HEK293T (cell line): ENCODE data around the gene HES3.

ENCODE experiments used
- CTCF ChIA-PET: fragments of 350-600 bp; formaldehyde crosslinking; extraction: SDS; loops from one replicate; lab custom pipeline; 2021; ENCODE audit warnings: antibody characterized with exemption, inconsistent platforms; lab: Yijun Ruan, JAX
- POLR2A ChIA-PET: fragments of 350-600 bp; formaldehyde crosslinking; extraction: SDS; loops from one replicate; lab custom pipeline; 2020; ENCODE audit warnings: antibody characterized with exemption, inconsistent platforms; lab: Yijun Ruan, JAX
- DNase-seq: peaks from one replicate; pipeline ENCODE4 v3.0.0; 2012; ENCODE audit warnings: mixed read lengths; ENCODE audit errors: extremely low spot score
- ARNT ChIP-seq: fragments of 450-650 bp; IDR thresholded peaks from 2 replicates; pipeline ENCODE4 v1.6.1; 2017; ENCODE audit warnings: mild to moderate bottlenecking
- BHLHE40 ChIP-seq: fragments of 450-650 bp; IDR thresholded peaks from 2 replicates; pipeline ENCODE4 v1.6.1; 2016; ENCODE audit warnings: mild to moderate bottlenecking, moderate library complexity, borderline replicate concordance
- CTBP1 ChIP-seq: fragments of 450-650 bp; IDR thresholded peaks from 2 replicates; pipeline ENCODE4 v1.6.1; 2016; ENCODE audit warnings: borderline replicate concordance
- ELF4 ChIP-seq: fragments of 450-650 bp; IDR thresholded peaks from 2 replicates; pipeline ENCODE4 v1.6.1; 2017; ENCODE audit warnings: antibody characterized with exemption
- FOXA1 ChIP-seq: fragments of 450-650 bp; IDR thresholded peaks from 2 replicates; pipeline ENCODE4 v1.6.1; 2016; ENCODE audit warnings: mild to moderate bottlenecking
- FOXK2 ChIP-seq: fragments of 450-650 bp; IDR thresholded peaks from 2 replicates; pipeline ENCODE4 v1.6.1; 2016; ENCODE audit warnings: mild to moderate bottlenecking
- FOXM1 ChIP-seq: fragments of 450-650 bp; IDR thresholded peaks from 2 replicates; pipeline ENCODE4 v1.6.1; 2017; ENCODE audit warnings: mild to moderate bottlenecking, borderline replicate concordance
- HDGF ChIP-seq: fragments of 450-650 bp; IDR thresholded peaks from 2 replicates; pipeline ENCODE4 v1.6.1; 2017; ENCODE audit warnings: antibody characterized with exemption, borderline replicate concordance
- L3MBTL2 ChIP-seq: fragments of 450-650 bp; conservative IDR thresholded peaks from 2 replicates; pipeline ENCODE4 v1.6.1; 2016; ENCODE audit warnings: mild to moderate bottlenecking
- LEF1 ChIP-seq: fragments of 450-650 bp; IDR thresholded peaks from 2 replicates; pipeline ENCODE4 v1.6.1; 2017; ENCODE audit warnings: mild to moderate bottlenecking, borderline replicate concordance
- NFRKB ChIP-seq: fragments of 450-650 bp; IDR thresholded peaks from 2 replicates; pipeline ENCODE4 v1.6.1; 2016; ENCODE audit warnings: mild to moderate bottlenecking, moderate library complexity
- PKNOX1 ChIP-seq: fragments of 450-650 bp; IDR thresholded peaks from 2 replicates; pipeline ENCODE4 v1.6.1; 2016
- SP1 ChIP-seq: fragments of 450-650 bp; IDR thresholded peaks from 2 replicates; pipeline ENCODE4 v1.6.1; 2017
- SUZ12 ChIP-seq: fragments of 450-650 bp; IDR thresholded peaks from 2 replicates; pipeline ENCODE4 v1.6.1; 2016; ENCODE audit warnings: mild to moderate bottlenecking
- TARDBP ChIP-seq: fragments of 450-650 bp; IDR thresholded peaks from 2 replicates; pipeline ENCODE4 v1.6.1; 2016
- ZNF384 ChIP-seq: fragments of 450-650 bp; IDR thresholded peaks from 2 replicates; pipeline ENCODE4 v1.6.1; 2016

The HES3 gene

GRCh38 chr1:6259491-6260362, 15.7 kb downstream of the HES3 start:
- TF ChIP-seq HDGF (no peak), BHLHE40 (no peak), SP1 (no peak), FOXK2 (no peak), FOXM1 (no peak), ARNT (no peak)
- CTCF ChIA-PET = interaction anchor here (0.5 kb wide), 1 partner anchor 1753 kb away, joined by 3 read pairs; no protein-coding TSS in a partner anchor
- DNase-seq = peak; percentile 75
- POLR2A ChIA-PET = no interaction called here

GRCh38 chr1:6260433-6260934, 16.5 kb downstream of the HES3 start:
- no peak for TF ChIP-seq FOXM1
- no peak for TF ChIP-seq FOXK2
- ChIA-PET CTCF (no interaction called here), POLR2A (no interaction called here)
- peak; percentile 42 for DNase-seq

- POLR2A ChIA-PET = no interaction called here
- TF ChIP-seq HDGF (no peak), L3MBTL2 (no peak)
- DNase-seq = peak; percentile 71
- CTCF ChIA-PET = no interaction called here
Measured at GRCh38 chr1:6260961-6261614, 17.1 kb downstream of the HES3 start, which contains the start of gene GPR153. Gene GPR153 (minus strand): TSS chr1:6261098. CDS start chr1:6254905, 6,193 bp downstream.

DNA sequence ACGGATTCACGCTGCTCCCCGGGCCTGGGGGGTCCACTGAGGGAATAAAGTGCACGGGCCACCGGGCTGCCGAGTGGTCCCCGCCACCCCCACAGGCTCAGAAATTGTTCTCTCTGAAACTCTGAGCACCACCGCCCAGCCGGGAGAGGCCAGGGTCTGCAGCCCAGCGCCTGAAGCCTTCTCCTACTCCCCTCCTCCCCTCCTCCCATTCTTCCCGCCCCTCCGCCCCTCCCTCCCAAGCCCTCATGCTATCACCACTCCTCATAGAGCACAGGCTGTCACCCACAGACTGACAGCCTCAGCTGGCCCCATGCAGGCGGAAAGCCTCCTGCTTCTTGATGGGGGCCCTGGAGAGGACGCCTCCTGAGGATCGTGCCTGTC, 17.6 kb downstream of the HES3 start:
- CTCF ChIA-PET = no interaction called here
- POLR2A ChIA-PET = no interaction called here
- DNase-seq = no peak
- TF ChIP-seq ELF4 (no peak), SP1 (no peak), ARNT (no peak), BHLHE40 (no peak), LEF1 (no peak), TARDBP (no peak), HDGF (no peak), FOXK2 (no peak), FOXA1 (no peak), FOXM1 (no peak), ZNF384 (no peak), L3MBTL2 (no peak), NFRKB (no peak), SUZ12 (no peak), CTBP1 (no peak), PKNOX1 (no peak)

DNA sequence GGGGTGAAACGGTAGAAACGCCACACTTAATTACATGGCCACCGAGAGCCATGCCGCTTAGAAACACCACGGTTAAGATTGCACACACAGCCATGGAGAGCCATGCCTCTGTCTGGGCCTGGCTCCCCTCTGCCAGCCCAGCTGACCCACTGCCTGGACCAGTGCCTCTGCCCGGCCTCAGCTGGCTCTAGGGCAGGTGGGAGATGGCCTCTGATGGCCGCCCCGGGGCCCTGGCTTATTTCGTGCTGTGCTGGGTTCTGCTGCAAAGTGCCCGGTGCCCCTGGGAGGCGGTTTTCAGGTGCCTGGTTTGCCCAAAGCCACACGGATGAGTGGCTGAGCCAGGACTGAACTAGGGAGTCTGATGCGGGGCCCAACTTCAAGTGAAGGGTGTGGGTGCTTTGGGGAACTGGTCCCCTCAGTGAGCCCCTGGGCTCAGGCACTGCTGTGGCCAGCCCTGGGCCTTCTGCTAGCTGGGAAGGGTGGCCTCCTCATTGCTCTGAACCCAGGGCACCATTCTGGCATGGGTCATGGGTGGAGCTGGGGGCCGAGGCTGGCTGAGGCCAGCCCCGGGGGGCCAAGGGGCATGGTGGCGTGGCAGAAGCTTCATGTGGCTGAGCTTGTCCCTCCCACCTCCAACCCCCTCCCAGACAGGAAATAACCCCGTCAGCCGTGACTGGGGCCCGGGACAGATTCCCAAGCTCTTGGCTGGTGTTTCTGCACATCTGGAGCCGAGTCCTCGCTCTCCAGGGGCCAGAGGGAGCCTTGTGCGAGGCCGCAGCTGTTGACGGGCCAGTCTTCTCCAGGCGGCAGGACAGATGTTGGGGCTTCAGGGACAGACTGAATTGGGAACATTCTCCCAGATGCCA, 18.8 kb downstream of the HES3 start:
- TF ChIP-seq TARDBP (no peak), L3MBTL2 (no peak), FOXK2 (no peak), FOXA1 (no peak), HDGF (no peak), FOXM1 (no peak), SP1 (no peak), ELF4 (no peak), SUZ12 (no peak)
- ChIA-PET POLR2A (no interaction called here), CTCF (interaction anchor here (0.6 kb wide), 2 partner anchors 16 to 137 kb away, joined by 3 to 4 read pairs; no protein-coding TSS in a partner anchor)
- no peak for DNase-seq

DNA sequence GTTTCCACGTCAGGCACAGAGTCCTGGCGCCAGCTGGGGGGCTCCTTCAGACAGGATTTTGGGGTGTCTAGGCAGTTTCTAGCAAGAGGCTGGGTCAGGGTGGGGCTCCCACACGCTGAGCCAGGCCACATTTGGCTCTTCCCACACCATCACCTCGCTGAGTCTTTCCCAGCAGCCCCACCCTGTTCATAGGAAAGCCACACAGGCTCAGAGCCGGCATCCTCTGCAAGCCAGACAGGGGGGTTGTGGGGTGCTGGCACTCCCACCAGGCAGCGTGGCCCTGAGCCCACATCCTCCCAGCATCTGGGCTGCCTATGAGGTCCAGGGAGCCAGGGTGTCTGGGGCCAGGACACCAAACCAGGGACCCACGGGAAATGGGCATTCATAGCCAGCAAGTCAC, 19.7 kb downstream of the HES3 start:
- no peak for DNase-seq
- ChIA-PET POLR2A (no interaction called here), CTCF (interaction anchor here (1.3 kb wide), 1 partner anchor 59 kb away, joined by 3 read pairs; no protein-coding TSS in a partner anchor)
- TF ChIP-seq ARNT (no peak), HDGF (no peak), PKNOX1 (no peak), BHLHE40 (no peak), SP1 (no peak), NFRKB (no peak), FOXK2 (no peak), FOXM1 (no peak), ELF4 (no peak), L3MBTL2 (no peak)
